Measurements from ENCODE around the gene P2RX7.

Gene P2RX7

GRCh38 chr12:121132601-121133481 lies at the start of gene P2RX7:
Gene P2RX7, plus strand, starts transcription at chr12:121132876. Its CDS starts 95 bp downstream, at chr12:121132971.
- Histone ChIP-seq H3F3A (ENCODE audit: insufficient read depth, low read length) (no peaks in the 10 kb centered on the region), H3K9ac (ENCODE audit: low read length) (peak within 1 kb of the TSS; percentile 26; the same call in 1 of the 2 replicates), H3K9me2 (ENCODE audit: low read depth, low read length) (no peaks in the 10 kb centered on the region), H3K4me1 (ENCODE audit: insufficient read depth, low read length, severe bottlenecking) (peaks cover 31% of the 10 kb centered on the region), H3K36me3 (ENCODE audit: insufficient read depth, low read length) (no peaks in the 10 kb centered on the region), H2AFZ (ENCODE audit: low read length) (0 out of 2 replicates have a peak within 1 kb of the TSS, but pooled peaks have one; percentile 4), H3K4me2 (ENCODE audit: low read length) (peak within 1 kb of the TSS; percentile 69), H3K9me3 (ENCODE audit: low read length) (no peaks in the 10 kb centered on the region), H3K79me2 (ENCODE audit: insufficient read depth, low read length) (no peaks in the 10 kb centered on the region), H3K27ac (ENCODE audit: low read depth, low read length, poor library complexity, severe bottlenecking) (no peak within 1 kb of the TSS), H3K4me3 (ENCODE audit: low read depth, low read length, poor library complexity, severe bottlenecking) (peak within 1 kb of the TSS; percentile 52), H3K27me3 (ENCODE audit: insufficient read depth, low read length) (no peaks in the 10 kb centered on the region), H4K20me1 (ENCODE audit: insufficient read depth, low read length) (no peaks in the 10 kb centered on the region)
- TF ChIP-seq CTCF (IDR thresholded peaks at IDR 0.05; ENCODE audit: low read length) (no peak), EZH2 (IDR thresholded peaks at IDR 0.05; ENCODE audit: borderline replicate concordance, low read length) (no peak)

GRCh38 chr12:121084229-121084628 lies 48.4 kb upstream of the P2RX7 start:
- H3K27ac ChIP-seq (ENCODE audit: low read depth, low read length, poor library complexity, severe bottlenecking), result no peak overlapping the region
- H3K36me3 ChIP-seq (ENCODE audit: insufficient read depth, low read length), result no peaks in the 10 kb centered on the region
- no peaks in the 10 kb centered on the region for H3K9me2 ChIP-seq (ENCODE audit: low read depth, low read length)

GRCh38 chr12:121085069-121085468 lies 47.6 kb upstream of the P2RX7 start:
- H3K36me3 ChIP-seq (ENCODE audit: insufficient read depth, low read length), result no peaks in the 10 kb centered on the region
- no peaks in the 10 kb centered on the region for H3F3A ChIP-seq (ENCODE audit: insufficient read depth, low read length)
- no peaks in the 10 kb centered on the region for H3K27me3 ChIP-seq (ENCODE audit: insufficient read depth, low read length)
- TF ChIP-seq CTCF (IDR thresholded peaks at IDR 0.05; ENCODE audit: low read length), result no peak
- TF ChIP-seq EZH2 (IDR thresholded peaks at IDR 0.05; ENCODE audit: borderline replicate concordance, low read length), result no peak
- no peak overlapping the region for H3K9ac ChIP-seq (ENCODE audit: low read length)
- no peak overlapping the region for H3K4me3 ChIP-seq (ENCODE audit: low read depth, low read length, poor library complexity, severe bottlenecking)
- H3K4me2 ChIP-seq (ENCODE audit: low read length), result no peak overlapping the region
- H3K79me2 ChIP-seq (ENCODE audit: insufficient read depth, low read length), result no peaks in the 10 kb centered on the region
- H4K20me1 ChIP-seq (ENCODE audit: insufficient read depth, low read length), result no peaks in the 10 kb centered on the region
- no peak overlapping the region for H2AFZ ChIP-seq (ENCODE audit: low read length)
- no peak overlapping the region for H3K27ac ChIP-seq (ENCODE audit: low read depth, low read length, poor library complexity, severe bottlenecking)
- H3K9me2 ChIP-seq (ENCODE audit: low read depth, low read length), result no peaks in the 10 kb centered on the region
- no peaks in the 10 kb centered on the region for H3K9me3 ChIP-seq (ENCODE audit: low read length)
- H3K4me1 ChIP-seq (ENCODE audit: insufficient read depth, low read length, severe bottlenecking), result no peaks in the 10 kb centered on the region

More at GRCh38 chr12:121084229-121084628, 48.4 kb upstream of the P2RX7 start:
- Histone ChIP-seq H3K4me3 (ENCODE audit: low read depth, low read length, poor library complexity, severe bottlenecking) (no peak overlapping the region), H3K4me1 (ENCODE audit: insufficient read depth, low read length, severe bottlenecking) (no peaks in the 10 kb centered on the region), H3K9me3 (ENCODE audit: low read length) (no peaks in the 10 kb centered on the region), H2AFZ (ENCODE audit: low read length) (no peak overlapping the region), H4K20me1 (ENCODE audit: insufficient read depth, low read length) (no peaks in the 10 kb centered on the region), H3K79me2 (ENCODE audit: insufficient read depth, low read length) (no peaks in the 10 kb centered on the region), H3K9ac (ENCODE audit: low read length) (no peak overlapping the region), H3K4me2 (ENCODE audit: low read length) (no peak overlapping the region), H3K27me3 (ENCODE audit: insufficient read depth, low read length) (no peaks in the 10 kb centered on the region), H3F3A (ENCODE audit: insufficient read depth, low read length) (no peaks in the 10 kb centered on the region)
- TF ChIP-seq EZH2 (IDR thresholded peaks at IDR 0.05; ENCODE audit: borderline replicate concordance, low read length) (no peak), CTCF (IDR thresholded peaks at IDR 0.05; ENCODE audit: low read length) (no peak)

All from OCI-LY1 (cell line).